Right lobe of liver (tissue), 6 donors: ENCODE measurements around the gene KATNAL1. TPM values are rescaled to one million over a fixed set of nuclear protein-coding genes. Genes with fewer than 3 reads are reported as not detected.

ENCODE experiments used
- ATAC-seq, 4 donors: fragments of 200-7000 bp; cut with Tn5 transposase; one replicate each; pipeline ENCODE4 v1.9.1; 2020; ENCODE audit warnings: mild to moderate bottlenecking in 4 of 4, moderate library complexity in 4 of 4
- DNase-seq, 3 donors: peaks; one replicate each; pipeline ENCODE4 v3.0.0-alpha.2; 2020
- H3K27ac ChIP-seq, 3 donors: fragments of 200-600 bp; one replicate each; pipeline ENCODE4 v1.8.0; 2022
- H3K27me3 ChIP-seq, 2 donors: fragments of 200-600 bp; one replicate each; pipeline ENCODE4 v1.8.0; 2022
- H3K36me3 ChIP-seq, 4 donors: fragments of 200-600 bp; sonication (generic) in 1 of 4; one replicate each; pipeline versions ENCODE4 v1.5.1 to v1.8.0; 2017 to 2022; ENCODE audit warnings: control low read depth in 1 of 4
- H3K4me1 ChIP-seq, 4 donors: fragments of 200-600 bp; sonication (generic) in 1 of 4; one replicate each; pipeline versions ENCODE4 v1.5.1 to v1.8.0; 2017 to 2022; ENCODE audit warnings: control low read depth in 1 of 4
- H3K4me3 ChIP-seq, 3 donors: fragments of 200-600 bp; one replicate each; pipeline ENCODE4 v1.8.0; 2022
- H3K9me3 ChIP-seq, 4 donors: fragments of 200-600 bp; sonication (generic) in 1 of 4; one replicate each; pipeline versions ENCODE4 v1.5.1 to v1.8.0; 2017 to 2022; ENCODE audit warnings: control low read depth in 1 of 4
- CTCF ChIP-seq, 4 donors: fragments of 200-600 bp in 3 of 4; fragments of 450-650 bp in 1 of 4; IDR thresholded peaks; one replicate each; pipeline versions ENCODE4 v1.5.1 to v1.8.0; 2016 to 2022; ENCODE audit warnings: antibody characterized with exemption in 4 of 4, mild to moderate bottlenecking in 2 of 4
- POLR2A ChIP-seq: fragments of 450-650 bp; IDR thresholded peaks from one replicate; pipeline ENCODE4 v1.6.1; 2017; ENCODE audit warnings: antibody characterized with exemption, mild to moderate bottlenecking
- WGBS: methylation state at CpG from one replicate; pipeline ENCODE4 v1.1.6; 2018; ENCODE audit warnings: low coverage, low lambda C conversion rate; ENCODE audit not compliant: insufficient coverage; ENCODE audit errors: missing lambda C conversion rate; 5-methylcytosine and 5-hydroxymethylcytosine counted together
- intact Hi-C, 2 donors: fragments of 100-400 bp; cut with DNase I; formaldehyde crosslinking; loops; one replicate each; pipeline versions ENCODE4 v1.11.2 to v1.14.1; 2022
- total RNA-seq, 6 experiments: library from RNA; depleted of rRNA in 2 of 6; stranded (reverse); fragments of >200 nt in 2 of 6; fragmentation: NEBNext Ultra II Directional in 3 of 6; extraction: Animal tissue kit (Norgen Biotek cat#: 25700) in 3 of 6; gene quantifications; one replicate each; pipeline versions ENCODE4 v1.1.0 to v1.2.4, GENCODE V29; 2016 to 2023
- donor health status: DM: no; HTN: yes; CAD: no.
- donor health status: DM: no; HTN: no; CAD: no.
- donor health status: DM: no; HTN: no; CAD: no.
- donor health status: DM: no; HTN: yes; CAD: no.
- donor health status: DM: no; HTN: yes; CAD: no.

KATNAL1 gene
- total RNA-seq, 6 experiments from 2014 or later: 6.3 to 10.0 (median 9.3) TPM

- no peak overlapping the region for H3K27ac ChIP-seq
- H3K27me3 ChIP-seq: no peaks in the 10 kb centered on the region
- no peak overlapping the region for H3K4me3 ChIP-seq
- DNase-seq (no peak), ATAC-seq (peak in 3 of 4 donors; percentile 27 to 58 (median 31))
- intact Hi-C loops: no loop called here
- WGBS: 100% methylated on average over 1 of the region's 5 CpGs
- H3K9me3 ChIP-seq: no peaks in the 10 kb centered on the region
- H3K36me3 ChIP-seq: no peaks in the 10 kb centered on the region
- H3K4me1 ChIP-seq: peaks cover 0 to 16% (median 3%) of the 10 kb centered on the region in 4 donors
- TF ChIP-seq POLR2A (no peak), CTCF (IDR thresholded peaks at IDR 0.05) (no peak)
Observed at GRCh38 chr13:30346153-30346788, 38.9 kb upstream of the KATNAL1 start.

GRCh38 chr13:30345426-30346100 lies 38.2 kb upstream of the KATNAL1 start:
- Histone ChIP-seq H3K4me3 (no peak overlapping the region), H3K36me3 (no peaks in the 10 kb centered on the region), H3K4me1 (peaks cover 0 to 20% (median 4%) of the 10 kb centered on the region in 4 donors), H3K9me3 (no peaks in the 10 kb centered on the region), H3K27me3 (no peaks in the 10 kb centered on the region), H3K27ac (no peak overlapping the region)
- 100% methylated on average over 1 of the region's 1 CpG for WGBS
- intact Hi-C loops: no loop called here
- DNase-seq (no peak), ATAC-seq (no peak)
- TF ChIP-seq CTCF (IDR thresholded peaks at IDR 0.05): no peak
- TF ChIP-seq POLR2A: no peak

- 33% methylated on average over 9 of the region's 9 CpGs for WGBS
- no peak overlapping the region for H3K4me3 ChIP-seq
- H3K4me1 ChIP-seq: peaks cover 0 to 28% (median 8%) of the 10 kb centered on the region in 4 donors
- TF ChIP-seq POLR2A: peak; percentile 11
- TF ChIP-seq CTCF (IDR thresholded peaks at IDR 0.05): no peak
- intact Hi-C loops: no loop called here
- no peaks in the 10 kb centered on the region for H3K36me3 ChIP-seq
- H3K9me3 ChIP-seq: no peaks in the 10 kb centered on the region
- H3K27ac ChIP-seq: peak overlapping the region; percentile 37 to 81 (median 72)
- no peaks in the 10 kb centered on the region for H3K27me3 ChIP-seq
- ATAC-seq (peak; percentile 92 to 97 (median 94)), DNase-seq (peak; percentile 89 to 95 (median 94))
Observed at GRCh38 chr13:30341815-30342570, 34.6 kb upstream of the KATNAL1 start.

GRCh38 chr13:30340331-30341250 lies 33.2 kb upstream of the KATNAL1 start:
- Histone ChIP-seq H3K9me3 (no peaks in the 10 kb centered on the region), H3K27me3 (no peaks in the 10 kb centered on the region), H3K27ac (peak overlapping the region in 1 of 3 donors; percentile 81), H3K36me3 (no peaks in the 10 kb centered on the region), H3K4me1 (peaks cover 0 to 28% (median 8%) of the 10 kb centered on the region in 4 donors), H3K4me3 (no peak overlapping the region)
- DNase-seq (peak in 2 of 3 donors; percentile 64), ATAC-seq (peak; percentile 48 to 73 (median 55))
- intact Hi-C loops: no loop called here
- TF ChIP-seq POLR2A (no peak), CTCF (IDR thresholded peaks at IDR 0.05) (no peak)
- 57% methylated on average over 10 of the region's 10 CpGs for WGBS
